Right lung (tissue), 5 donors: ENCODE results near the gene DGCR2. TPM values are rescaled to one million over a fixed set of nuclear protein-coding genes. Genes with fewer than 3 reads are reported as not detected.
"Not testable (repeated sequence)": the region's sequence is repeated elsewhere in the genome, so short reads cannot be mapped to it uniquely, and the experiment has no call there.

ENCODE experiments used
- DNase-seq, 2 donors: peaks; one replicate each; pipeline ENCODE4 v3.0.0-alpha.2; 2013
- polyA plus RNA-seq, 5 donors: library from polyadenylated mRNA; unstranded; fragments of 120-200 nt; gene quantifications; one replicate each; pipeline versions ENCODE4 v1.2.1 to v1.2.3, GENCODE V29; 2013; ENCODE audit warnings: inconsistent platforms in 1 of 5, low replicate concordance in 1 of 5; ENCODE audit not compliant: insufficient read length in 5 of 5, insufficient read depth in 1 of 5

The DGCR2 gene
- polyA plus RNA-seq, 5 donors = 58.4 to 79.1 (median 59.9) TPM

DNA sequence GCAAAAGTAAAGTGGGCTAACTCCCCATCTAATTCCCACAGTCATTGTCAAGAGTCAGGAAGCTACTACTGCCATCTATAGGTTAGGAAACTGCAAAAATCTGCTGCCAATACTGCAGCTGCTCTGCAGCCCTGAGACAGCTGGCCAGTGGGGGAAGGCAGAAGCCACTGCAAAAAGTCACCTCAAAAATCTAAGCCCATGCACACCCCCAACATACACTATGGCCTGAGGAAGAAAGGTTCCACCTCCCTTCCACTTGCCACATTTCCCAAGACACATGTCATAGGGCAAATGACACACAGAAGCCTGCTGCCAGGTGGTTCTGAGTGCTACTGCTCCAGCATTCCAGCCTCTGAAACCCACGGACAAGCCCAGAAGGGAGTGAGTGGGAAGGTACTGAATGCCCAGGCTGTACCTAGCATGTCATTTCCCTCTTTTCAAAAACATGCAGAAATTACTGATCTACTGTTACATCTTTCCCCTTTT, 36.9 kb downstream of the DGCR2 start:
- DNase-seq = no peak

DNA sequence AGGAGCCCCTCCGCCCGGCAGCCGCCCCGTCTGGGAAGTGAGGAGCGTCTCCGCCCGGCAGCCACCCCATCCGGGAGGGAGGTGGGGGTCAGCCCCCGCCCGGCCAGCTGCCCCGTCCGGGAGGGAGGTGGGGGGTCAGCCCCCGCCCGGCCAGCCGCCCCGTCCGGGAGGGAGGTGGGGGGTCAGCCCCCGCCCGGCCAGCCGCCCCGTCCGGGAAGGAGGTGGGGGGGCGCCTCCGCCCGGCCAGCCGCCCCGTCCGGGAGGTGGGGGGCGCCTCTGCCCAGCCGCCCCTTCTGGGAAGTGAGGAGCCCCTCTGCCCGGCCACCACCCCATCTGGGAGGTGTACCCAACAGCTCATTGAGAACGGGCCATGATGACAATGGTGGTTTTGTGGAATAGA, 37.6 kb downstream of the DGCR2 start:
- DNase-seq = not testable (repeated sequence)

DNA sequence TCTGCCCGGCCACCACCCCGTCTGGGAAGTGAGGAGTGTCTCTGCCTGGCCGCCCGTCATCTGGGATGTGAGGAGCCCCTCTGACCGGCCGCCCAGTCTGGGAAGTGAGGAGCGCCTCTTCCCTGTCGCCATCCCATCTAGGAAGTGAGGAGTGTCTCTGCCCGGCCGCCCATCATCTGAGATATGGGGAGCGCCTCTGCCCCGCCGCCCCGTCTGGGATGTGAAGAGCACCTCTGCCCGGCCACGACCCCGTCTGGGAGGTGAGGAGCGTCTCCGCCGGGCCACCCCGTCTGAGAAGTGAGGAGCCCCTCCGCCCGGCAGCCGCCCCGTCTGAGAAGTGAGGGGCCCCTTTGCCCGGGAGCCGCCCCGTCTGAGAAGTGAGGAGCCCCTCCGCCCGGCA, 38.1 kb downstream of the DGCR2 start:
- not testable (repeated sequence) for DNase-seq

DNA sequence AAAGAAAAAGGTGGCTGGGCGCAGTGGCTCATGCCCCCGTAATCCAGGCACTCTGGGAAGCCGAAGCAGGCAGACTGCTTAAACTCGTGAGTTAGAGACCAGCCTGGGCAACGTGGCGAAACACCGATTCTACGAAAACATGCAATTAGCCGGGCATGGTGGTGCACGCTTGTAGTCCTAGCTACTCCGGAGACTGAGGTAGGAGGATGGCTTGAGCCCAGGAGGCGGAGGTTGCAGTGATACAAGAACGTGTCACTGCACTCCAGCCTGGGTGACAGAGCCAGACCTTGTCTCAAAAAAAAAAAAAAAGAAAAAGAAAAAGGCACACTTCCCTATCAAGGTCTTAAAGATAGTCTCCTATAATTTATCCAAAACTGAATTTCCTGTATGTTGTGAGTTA, 39.4 kb downstream of the DGCR2 start:
- DNase-seq = no peak

DNA sequence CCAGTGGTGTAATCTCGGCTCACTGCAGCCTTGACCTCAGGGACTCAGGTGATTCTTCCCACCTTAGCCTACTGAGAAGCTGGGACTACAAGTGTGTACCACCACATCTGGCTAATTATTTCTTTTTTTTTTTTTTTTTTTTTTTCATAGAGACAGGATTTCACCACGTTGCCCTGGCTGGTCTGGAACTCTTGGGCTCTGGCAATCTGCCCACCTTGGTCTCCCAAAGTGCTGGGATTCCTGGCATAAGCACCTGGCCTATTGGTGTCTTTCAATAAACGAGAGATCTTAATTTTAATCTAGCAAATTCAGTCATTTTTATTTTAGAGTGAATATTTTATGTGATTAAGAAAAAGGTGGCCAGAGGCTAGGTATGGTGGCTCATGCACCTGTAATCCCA, 40.1 kb downstream of the DGCR2 start:
- no peak for DNase-seq

DNA sequence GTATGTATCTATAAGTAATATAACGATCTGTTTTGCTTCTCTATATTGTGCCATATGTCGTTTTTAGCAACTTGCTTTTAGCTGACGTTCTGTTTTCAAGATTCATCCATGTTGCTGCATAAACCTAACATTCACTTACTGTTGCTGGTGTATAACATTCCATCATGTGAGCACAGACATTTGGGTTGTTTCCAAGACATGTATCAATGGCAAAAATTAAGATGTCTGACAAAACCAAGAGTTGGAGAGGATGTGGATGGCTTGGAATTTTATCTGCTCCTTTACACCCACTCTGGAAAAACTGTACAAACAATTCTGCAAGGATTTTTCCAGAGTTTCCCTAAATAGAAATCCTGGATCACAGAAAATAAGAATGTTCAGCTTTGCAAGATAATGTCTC, 40.9 kb downstream of the DGCR2 start:
- DNase-seq = no peak

DNA sequence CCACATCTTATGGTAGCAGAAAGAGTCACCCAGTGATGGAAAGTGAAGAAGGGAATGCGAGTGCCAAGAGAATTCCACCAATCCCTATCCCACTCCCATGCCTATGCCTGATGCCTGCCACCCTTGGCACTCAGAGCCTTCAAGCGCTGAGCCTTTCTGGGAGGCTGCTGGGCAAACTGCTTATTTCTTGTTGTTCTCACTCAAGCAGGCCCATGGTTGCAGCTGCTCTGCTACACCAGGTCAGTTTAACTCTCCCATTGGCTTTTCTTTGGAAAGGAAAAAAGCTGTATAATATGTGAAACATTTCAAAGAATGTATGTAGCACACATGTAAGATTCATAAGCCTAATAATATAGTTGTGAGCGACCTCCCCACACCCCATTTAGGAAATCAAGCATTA, 41.4 kb downstream of the DGCR2 start:
- DNase-seq = no peak

DNA sequence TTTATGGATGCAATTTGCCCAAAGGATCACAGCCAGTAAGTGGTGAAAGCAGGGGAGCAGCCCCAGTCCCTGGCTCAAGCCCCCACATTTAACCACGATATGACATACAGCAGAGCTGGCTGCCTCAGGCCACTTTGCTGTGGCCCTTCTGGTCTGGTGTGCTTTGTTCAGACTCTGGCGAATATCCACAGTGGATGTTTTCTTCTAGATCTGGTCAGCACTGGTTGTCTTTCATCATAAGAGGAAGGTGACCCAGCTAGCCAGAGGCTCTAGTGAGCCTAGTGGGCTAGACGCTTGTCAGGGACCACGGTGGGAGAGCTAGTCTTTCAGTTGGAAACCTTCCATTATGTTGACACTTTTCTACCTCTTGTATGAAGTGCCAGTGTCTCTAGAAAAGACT, 42.5 kb downstream of the DGCR2 start:
- DNase-seq = no peak

DNA sequence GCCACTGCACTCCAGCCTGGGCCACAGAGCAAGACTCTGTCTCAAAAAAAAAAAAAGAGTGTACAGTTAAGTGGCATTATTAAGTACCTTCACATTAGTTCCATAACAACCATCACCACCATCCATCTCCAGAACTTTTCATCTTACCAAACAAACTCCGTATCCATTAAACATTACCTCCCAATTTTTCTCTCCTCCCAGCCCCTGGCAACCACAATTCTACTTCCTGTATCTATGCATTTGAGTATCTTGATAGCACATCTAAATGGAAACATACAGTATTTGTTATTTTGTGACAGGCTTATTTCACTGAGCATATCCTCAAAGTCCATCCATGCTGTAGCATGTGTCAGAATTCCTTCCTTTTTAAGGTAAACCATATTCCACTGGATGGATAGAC, 46.8 kb downstream of the DGCR2 start:
- no peak for DNase-seq

DNA sequence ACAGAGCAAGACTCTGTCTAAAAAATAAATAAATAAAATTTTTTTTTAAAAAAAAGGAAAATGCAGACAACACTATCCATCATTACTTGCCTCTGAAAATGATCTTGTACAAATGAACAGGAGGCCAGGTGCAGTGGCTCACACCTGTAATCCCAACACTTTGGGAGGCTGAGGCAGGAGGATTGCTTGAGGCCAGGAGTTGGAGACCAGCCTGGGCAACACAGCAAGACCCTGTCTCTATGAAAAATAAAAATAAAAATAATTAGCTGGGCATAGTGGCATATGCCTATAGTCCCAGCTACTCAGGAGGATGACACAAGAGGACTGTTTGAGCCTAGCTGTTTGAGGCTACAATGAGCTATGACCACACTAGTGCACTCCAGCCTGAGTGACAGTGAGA, 49.4 kb downstream of the DGCR2 start:
- not testable (repeated sequence) for DNase-seq

DNA sequence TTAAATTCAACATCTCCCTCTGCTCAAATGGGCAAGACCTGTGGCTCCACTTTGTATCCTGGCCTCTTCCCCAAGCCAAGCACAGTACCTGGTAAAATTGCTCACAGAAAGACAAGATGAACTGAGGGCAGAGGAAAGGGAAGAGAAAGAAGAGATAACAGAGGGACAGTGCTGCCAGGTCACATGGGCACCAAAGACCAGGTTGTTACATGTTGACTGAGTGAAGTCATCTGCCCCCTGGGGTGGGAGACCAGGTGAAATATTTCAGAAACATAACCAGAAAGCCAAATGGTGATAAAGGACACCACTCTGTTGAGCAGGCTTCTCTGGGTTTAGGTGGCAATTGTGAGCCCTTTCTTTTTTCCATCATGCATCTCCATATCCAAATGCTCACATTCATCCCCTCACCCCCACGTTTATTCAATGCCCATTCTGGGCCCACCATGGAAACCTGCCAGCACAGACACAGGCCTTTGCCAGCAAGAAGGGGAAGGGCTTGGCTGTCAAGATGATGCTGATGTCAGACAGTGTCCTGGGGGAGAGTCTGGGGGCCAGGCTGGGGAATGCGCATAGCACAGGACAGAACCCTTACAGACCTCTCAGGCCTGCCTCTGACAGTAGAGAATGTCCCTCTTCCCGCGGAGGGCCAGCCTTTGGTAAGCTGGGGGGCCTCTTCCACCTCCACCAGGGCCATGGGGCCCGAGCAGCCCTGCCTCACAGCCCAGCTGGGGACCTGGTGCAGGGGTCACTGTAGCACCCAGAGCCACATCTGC, 51.6 kb downstream of the DGCR2 start:
- DNase-seq = no peak

DNA sequence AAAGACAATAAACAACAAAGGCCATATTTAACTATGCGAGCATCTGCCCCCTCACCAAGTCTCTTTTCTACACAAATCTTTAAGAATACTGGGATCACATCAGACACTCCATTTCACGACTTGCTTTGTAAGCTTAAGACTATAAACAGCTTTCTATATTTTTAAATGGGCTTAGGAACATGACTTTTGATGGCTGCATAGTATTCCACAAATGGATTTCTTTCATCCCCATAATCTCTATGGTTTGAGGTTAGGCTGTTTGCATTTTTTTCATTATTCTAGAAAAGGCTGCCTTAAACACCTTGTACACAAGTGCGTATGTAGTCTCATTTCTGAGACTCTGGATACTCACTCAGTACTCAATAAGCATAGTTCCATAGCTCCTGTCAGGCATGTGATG, 52.8 kb downstream of the DGCR2 start:
- DNase-seq = no peak

DNA sequence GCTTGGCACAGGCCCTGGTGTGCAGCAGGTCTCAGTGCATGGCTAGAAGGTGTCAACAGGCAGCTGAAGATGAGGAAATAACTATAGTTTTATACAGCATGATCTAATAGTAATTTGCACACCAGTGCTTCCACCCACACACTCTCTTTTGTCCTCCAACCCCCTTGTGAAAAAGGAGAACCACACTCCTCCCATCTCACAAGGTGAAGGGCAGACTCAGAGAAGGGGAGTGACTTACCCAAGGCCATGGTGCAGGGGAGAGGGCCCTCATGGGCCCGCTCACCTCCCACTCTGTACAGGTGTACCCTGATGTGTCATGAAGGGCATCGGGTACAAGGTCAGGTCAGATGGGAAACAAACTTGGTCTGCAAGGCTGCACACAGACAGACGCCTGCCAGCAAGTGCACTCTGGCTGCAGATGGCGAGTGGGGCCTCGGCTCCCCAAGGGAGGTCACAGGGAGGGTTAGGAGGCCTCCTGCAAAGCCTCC, 53.4 kb downstream of the DGCR2 start:
- no peak for DNase-seq

DNA sequence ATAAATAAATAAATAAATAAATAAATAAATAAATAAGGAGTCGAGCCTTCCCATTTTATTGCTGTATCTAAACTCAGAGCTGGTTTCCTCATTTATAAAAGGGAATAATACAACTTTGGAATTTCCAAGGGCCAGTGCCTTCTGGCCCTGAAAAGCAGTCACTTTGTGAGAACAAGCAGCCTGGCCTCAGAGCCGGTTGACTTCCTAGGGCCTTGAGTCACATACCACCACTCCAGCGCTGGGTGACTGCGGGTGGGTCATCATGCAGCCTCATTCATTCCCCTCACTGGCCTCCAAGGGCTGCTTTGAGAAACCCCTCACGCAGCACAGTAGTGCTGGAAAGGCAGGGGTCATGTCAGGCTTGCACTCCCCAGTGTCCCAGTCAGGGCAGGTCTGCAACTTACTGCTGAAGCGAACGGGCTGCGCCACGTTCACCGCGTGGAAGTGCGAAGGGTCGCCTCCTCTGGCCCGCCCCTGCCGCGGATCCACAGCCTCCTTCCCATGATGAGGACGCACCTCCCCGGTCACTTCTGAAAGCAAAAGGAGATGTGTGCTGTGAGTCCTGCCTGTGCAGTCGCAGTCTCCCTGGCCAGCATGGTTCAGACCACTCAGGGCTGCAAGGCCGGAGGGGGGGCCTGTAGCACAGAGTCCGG, 54.4 kb downstream of the DGCR2 start:
- no peak for DNase-seq

DNA sequence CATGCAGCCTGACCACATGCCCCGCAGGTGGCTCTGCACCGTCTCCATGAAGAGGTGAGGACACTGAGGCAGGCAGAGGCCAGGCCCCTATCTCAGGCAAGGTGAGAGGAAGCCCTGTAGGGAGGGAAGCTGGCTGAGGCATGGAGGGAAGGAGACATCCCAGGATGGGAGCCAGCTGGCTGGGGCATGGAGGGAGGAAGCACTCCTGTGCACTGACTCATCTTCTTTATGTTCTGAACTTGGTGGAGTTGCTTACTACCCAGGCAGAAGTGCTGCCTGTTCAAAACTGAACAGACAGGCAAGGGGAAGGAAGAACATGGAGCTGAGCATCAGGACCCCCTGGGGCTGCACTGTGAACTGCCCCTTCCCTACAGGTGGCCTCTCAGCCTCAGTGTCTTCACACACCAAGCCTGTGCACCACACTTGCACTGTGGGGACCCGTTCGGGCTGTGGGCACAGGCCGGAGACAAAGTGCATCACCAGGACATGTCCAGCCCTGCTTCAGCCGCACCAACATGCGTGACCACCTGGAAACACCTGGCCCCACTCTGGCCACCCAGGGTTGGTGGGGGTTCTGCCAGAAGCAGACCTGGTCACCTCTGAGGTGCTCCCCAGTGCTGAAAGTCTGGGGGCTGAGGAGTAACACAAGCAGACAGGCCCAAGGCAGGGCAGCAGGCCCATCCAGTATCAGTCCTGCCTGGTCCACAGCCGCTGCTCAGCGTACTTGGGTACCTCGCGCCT, 55.5 kb downstream of the DGCR2 start:
- no peak for DNase-seq

DNA sequence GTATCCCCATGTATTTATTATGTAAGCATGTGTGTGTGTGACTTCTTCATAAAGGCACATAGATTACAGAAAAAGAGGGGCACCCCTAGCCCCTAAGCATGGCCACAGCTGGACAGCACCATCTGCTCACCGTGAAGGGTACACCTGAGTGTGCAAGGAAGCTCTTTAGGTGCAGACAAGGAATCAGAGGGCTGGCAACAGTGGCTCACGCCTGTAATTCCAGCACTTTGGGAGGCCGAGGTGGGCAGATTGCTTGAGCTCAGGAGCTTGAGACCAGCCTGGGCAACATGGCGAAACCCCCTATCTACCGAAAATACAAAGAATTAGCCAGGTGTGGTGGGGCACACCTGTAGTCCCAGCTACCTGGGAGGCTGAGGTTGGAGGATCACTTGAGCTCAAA, 56.3 kb downstream of the DGCR2 start:
- no peak for DNase-seq

DNA sequence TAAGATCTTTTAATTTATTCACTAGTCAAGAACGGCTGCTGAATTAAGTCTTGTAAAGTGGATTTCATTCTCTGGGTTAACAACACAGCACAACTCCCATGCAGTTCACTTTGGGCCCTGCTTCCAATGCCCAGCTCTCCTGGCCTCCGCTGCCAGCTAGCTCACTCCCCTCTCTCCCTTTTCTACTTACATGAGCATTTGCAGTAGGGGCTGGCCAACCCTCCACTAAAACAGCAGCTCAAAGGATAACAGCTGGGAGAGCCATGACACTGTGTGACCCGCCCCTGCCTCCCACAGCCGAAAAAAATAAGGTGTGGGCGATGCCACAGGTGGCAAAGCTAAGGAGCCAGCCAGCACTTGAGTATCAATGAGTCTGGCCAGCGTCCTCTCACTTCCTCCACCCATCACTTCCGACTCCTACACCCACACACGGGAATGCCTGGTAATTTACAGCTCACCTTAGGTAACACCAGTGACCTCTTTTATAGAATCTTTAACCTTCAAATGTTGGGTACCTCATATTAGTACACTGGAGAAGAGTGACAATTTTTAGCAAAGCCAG, 56.8 kb downstream of the DGCR2 start:
- DNase-seq = no peak

DNA sequence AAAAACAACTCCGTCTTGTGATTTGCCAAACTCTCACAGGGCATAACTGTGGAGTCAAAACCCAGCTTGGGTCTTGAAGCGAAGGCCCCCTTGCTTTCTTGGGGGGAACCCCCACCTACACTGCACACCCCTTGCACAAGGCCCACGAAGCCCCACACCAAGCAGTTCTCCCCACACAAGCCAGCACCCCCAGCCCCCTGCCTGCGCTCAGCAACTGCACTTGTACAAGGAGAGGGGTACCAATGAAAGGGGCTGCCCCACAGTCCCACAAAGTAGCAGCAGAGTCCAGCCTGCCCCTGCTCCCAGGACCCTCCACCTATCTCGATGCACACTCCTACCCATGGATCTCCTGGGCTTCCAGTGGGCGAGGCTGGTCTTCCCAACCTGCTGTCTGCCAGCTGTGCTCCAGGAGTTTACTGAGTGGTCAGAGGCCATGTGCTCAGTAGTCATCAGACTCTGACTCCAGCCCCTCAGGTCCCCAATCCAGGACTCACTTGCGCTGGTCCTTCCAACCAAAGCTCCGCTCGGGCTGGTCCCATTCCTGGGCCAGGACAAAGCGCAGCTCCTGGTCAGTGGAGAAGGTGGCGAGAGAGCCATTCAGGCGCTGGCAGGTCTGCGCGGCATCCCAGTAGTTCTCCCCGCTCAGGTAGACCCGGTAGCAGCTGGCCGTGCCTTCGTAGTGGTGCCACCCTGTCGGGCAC, 57.7 kb downstream of the DGCR2 start:
- DNase-seq = no peak

DNA sequence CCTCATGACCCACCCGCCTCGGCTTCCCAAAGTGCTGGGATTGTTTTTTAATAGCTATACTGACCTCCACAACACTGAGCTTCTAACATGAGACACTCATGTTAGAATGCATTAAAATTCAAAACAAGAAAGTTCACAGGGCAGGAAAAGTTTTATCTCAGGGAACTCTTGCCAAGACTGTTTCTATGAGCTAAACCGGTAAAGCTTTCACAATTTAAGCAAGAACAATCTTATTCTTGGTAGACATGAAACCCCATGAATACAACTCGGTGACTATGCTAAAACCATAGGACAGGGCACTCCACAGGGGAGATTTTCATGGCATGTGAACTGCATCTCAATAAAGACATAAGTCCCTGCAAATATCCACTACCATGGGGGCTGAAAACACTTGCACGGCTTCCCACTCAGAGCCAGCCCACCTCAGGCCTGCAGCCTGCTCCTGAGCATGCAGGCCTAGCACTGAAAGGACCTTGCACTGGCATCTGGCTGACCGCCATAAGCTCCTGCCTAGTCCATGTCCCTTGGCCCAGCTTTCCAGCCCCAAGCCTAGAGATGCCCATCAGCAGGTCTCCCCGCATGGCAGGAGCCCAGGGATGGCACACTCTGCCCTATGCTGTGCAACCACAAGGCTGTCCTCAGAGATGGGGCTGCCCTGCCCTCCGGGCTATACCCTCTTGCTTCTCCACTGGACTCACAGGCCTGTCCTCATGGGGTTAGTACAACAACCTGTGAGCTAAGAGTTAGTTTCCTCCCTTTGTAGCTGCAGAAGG, 58.4 kb downstream of the DGCR2 start:
- no peak for DNase-seq

DNA sequence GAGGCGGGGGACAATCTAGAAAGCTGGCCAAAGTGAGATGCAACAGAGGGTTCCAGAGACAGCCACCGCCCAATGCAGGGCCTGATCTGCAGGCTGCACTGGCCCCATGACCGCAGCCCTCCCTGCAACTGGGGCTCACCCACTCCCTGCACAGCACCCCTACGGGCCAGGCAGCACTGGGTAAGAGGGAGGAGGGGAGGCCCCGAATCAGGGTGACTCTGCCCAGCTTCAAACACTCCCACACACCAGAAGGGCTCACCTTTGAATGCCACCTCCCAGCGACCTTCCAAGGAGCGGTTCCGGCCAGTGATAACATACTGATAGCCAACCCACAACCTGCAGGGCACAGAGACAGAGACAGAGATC, 59.3 kb downstream of the DGCR2 start:
- no peak for DNase-seq
